Glutamatergic neuron (in vitro differentiated cells): ENCODE data around the gene NUDCD3. TPM values are rescaled to one million over a fixed set of nuclear protein-coding genes. Genes with fewer than 3 reads are reported as not detected.

Experiments used
- DNase-seq: peaks from one replicate; pipeline ENCODE4 v3.0.0; 2022
- H3K27ac Mint-ChIP-seq: one replicate; pipeline ENCODE4 v1.8.0; 2020; ENCODE audit warnings: mild to moderate bottlenecking, mixed read lengths, inconsistent platforms; ENCODE audit not compliant: unreplicated experiment
- H3K27me3 Mint-ChIP-seq: one replicate; pipeline ENCODE4 v1.8.0; 2020; ENCODE audit warnings: mild to moderate bottlenecking, moderate library complexity, mixed read lengths, inconsistent platforms; ENCODE audit not compliant: unreplicated experiment
- H3K36me3 Mint-ChIP-seq: one replicate; pipeline ENCODE4 v1.8.0; 2020; ENCODE audit warnings: mild to moderate bottlenecking, mixed read lengths, inconsistent platforms; ENCODE audit not compliant: unreplicated experiment
- H3K4me1 Mint-ChIP-seq: one replicate; pipeline ENCODE4 v1.8.0; 2020; ENCODE audit warnings: mild to moderate bottlenecking, low read depth, mixed read lengths, inconsistent platforms; ENCODE audit not compliant: unreplicated experiment
- H3K4me3 Mint-ChIP-seq: one replicate; pipeline ENCODE4 v1.8.0; 2020; ENCODE audit warnings: mild to moderate bottlenecking, mixed read lengths, inconsistent platforms; ENCODE audit not compliant: unreplicated experiment
- H3K9me3 Mint-ChIP-seq: one replicate; pipeline ENCODE4 v1.8.0; 2020; ENCODE audit warnings: mild to moderate bottlenecking, moderate library complexity, mixed read lengths, inconsistent platforms; ENCODE audit not compliant: unreplicated experiment
- CTCF ChIP-seq: fragments of 200-600 bp; sonication (generic); IDR thresholded peaks from one replicate; pipeline ENCODE4 v1.5.0; 2021; ENCODE audit not compliant: partially characterized antibody, unreplicated experiment
- total RNA-seq: library from RNA; stranded (reverse); fragmentation: NEBNext Ultra II Directional; extraction: Animal tissue kit (Norgen Biotek cat#: 25700); gene quantifications from one replicate; pipeline ENCODE4 v1.2.1, GENCODE V29; 2021; ENCODE audit not compliant: unreplicated experiment

Gene NUDCD3
- total RNA-seq, 1 donor from 2014 or later: 151 TPM

GRCh38 chr7:44377134-44377463, 113.4 kb downstream of the NUDCD3 start:
- peaks cover 2% of the 10 kb centered on the region for H3K9me3 Mint-ChIP-seq
- H3K4me1 Mint-ChIP-seq: no peaks in the 10 kb centered on the region
- H3K27ac Mint-ChIP-seq: no peak overlapping the region
- no peak for TF ChIP-seq CTCF
- no peaks in the 10 kb centered on the region for H3K36me3 Mint-ChIP-seq
- no peak for DNase-seq
- peaks cover 7% of the 10 kb centered on the region for H3K27me3 Mint-ChIP-seq
- H3K4me3 Mint-ChIP-seq: no peak overlapping the region

DNA sequence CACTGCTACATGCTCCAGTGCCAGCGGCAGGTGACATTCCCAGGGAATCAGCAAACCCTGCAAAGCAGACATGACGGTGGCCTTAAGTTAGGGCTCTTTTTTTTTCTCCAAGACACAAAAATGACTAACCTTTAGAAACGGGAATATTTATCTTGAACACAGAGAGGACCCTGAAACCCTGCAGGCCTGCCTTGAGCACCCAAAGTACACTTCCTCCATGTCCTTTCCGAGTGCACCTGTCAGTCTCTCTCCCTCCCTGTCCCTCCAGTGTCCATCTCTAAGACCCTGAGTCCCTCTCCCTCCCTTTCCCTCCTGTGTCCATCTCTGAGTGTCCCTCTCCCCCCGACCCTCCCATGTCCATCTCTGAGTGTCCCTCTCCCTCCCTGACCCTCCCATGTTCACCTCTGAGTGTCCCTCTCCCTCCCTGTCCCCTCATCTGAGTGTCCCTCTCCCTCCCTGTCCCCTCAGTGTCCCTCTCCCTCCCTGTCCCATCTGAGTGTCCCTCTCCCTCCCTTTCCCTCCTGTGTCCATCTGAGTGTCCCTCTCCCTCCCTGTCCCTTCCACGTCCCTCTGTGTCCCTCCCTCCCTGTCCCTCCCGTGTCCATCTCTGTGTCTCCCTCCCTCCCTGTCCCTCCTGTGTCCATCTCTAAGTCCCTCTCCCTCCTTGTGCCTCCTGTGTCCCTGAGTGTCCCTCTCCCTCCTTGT, 113.9 kb downstream of the NUDCD3 start:
- no peak overlapping the region for H3K4me3 Mint-ChIP-seq
- no peak for TF ChIP-seq CTCF
- H3K36me3 Mint-ChIP-seq: no peaks in the 10 kb centered on the region
- H3K27me3 Mint-ChIP-seq: peaks cover 7% of the 10 kb centered on the region
- no peaks in the 10 kb centered on the region for H3K4me1 Mint-ChIP-seq
- peaks cover 2% of the 10 kb centered on the region for H3K9me3 Mint-ChIP-seq
- H3K27ac Mint-ChIP-seq: no peak overlapping the region
- DNase-seq: no peak

DNA sequence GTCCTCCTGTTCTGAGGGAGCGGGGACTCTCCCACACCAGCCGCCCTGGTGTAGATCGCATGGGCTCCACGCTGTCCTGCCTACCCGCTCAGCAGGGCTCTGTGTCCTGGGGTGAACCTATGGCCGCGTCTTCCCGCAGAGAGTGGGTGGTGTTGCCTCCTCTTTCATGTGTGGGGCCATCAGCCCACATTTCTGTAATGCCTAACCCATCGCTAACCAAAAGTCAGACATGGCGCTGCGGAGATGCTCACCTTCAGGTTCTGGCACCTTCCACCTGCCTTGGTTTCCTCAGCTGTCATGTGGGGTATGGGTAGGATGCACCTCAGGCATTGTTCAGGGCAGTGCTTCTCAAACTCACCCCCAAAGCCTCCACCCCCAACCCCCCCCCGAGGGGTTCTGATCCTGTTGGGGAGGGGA, 114.5 kb downstream of the NUDCD3 start:
- no peak for DNase-seq
- peaks cover 7% of the 10 kb centered on the region for H3K27me3 Mint-ChIP-seq
- H3K4me1 Mint-ChIP-seq: no peaks in the 10 kb centered on the region
- H3K4me3 Mint-ChIP-seq: no peak overlapping the region
- H3K27ac Mint-ChIP-seq: no peak overlapping the region
- peaks cover 2% of the 10 kb centered on the region for H3K9me3 Mint-ChIP-seq
- no peak for TF ChIP-seq CTCF
- H3K36me3 Mint-ChIP-seq: peaks cover 6% of the 10 kb centered on the region

DNA sequence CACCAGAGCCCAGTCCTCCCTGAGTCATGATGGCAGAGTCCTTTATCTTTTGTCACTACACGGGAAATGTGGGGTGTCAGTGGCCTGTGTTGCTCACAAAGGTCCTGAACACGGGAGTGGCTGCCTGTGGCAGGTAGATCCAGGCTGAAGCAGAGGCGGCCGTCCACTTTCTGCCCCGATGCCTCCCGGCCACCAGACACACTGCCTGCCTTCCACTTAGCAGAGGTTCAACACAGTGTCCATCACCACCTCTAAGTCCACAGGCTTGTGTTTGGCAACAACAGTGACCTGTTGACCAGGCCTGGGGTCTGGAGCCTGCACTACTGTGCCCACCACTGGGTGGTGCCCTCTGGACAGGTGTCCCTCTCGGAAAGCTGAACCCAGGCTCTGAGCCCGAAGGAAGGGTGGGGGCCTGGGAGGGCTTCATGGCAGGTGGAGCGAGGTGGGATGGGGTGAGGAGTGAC, 115.2 kb downstream of the NUDCD3 start:
- Mint-ChIP-seq H3K4me3 (no peak overlapping the region), H3K9me3 (peaks cover 2% of the 10 kb centered on the region), H3K27ac (no peak overlapping the region), H3K27me3 (peaks cover 7% of the 10 kb centered on the region), H3K36me3 (peaks cover 9% of the 10 kb centered on the region), H3K4me1 (no peaks in the 10 kb centered on the region)
- TF ChIP-seq CTCF: no peak
- DNase-seq: no peak

GRCh38 chr7:44374007-44374763, 116.3 kb downstream of the NUDCD3 start:
- H3K4me1 Mint-ChIP-seq: no peaks in the 10 kb centered on the region
- DNase-seq: no peak
- H3K4me3 Mint-ChIP-seq: no peak overlapping the region
- H3K9me3 Mint-ChIP-seq: peaks cover 3% of the 10 kb centered on the region
- H3K36me3 Mint-ChIP-seq: peaks cover 20% of the 10 kb centered on the region
- peaks cover 5% of the 10 kb centered on the region for H3K27me3 Mint-ChIP-seq
- TF ChIP-seq CTCF: no peak
- H3K27ac Mint-ChIP-seq: no peak overlapping the region
